GM10248 (cell line): Measurements from ENCODE around the gene ANKRD65.

ENCODE experiments used
- CTCF ChIA-PET: fragments of 300-600 bp; sonication (Branson Sonifier 250); formaldehyde crosslinking; extraction: SDS; loops from one replicate; lab custom pipeline; 2021; ENCODE audit warnings: antibody characterized with exemption; lab: Yijun Ruan, JAX
- POLR2A ChIA-PET: fragments of 350-650 bp; sonication (Branson Sonifier 250); formaldehyde crosslinking; extraction: SDS; loops from one replicate; lab custom pipeline; 2020; ENCODE audit warnings: antibody characterized with exemption; lab: Yijun Ruan, JAX
- DNase-seq: peaks from one replicate; pipeline ENCODE4 v3.0.0; 2012; ENCODE audit errors: extremely low spot score
- TF ChIP-seq, protein P1 (sequence below): IDR thresholded peaks from 2 replicates; pipeline ENCODE4 v1.5.1; 2012; ENCODE audit warnings: mild to moderate bottlenecking, low read depth; ENCODE audit errors: extremely low read depth, missing control alignments, control extremely low read depth

ANKRD65 gene

DNA sequence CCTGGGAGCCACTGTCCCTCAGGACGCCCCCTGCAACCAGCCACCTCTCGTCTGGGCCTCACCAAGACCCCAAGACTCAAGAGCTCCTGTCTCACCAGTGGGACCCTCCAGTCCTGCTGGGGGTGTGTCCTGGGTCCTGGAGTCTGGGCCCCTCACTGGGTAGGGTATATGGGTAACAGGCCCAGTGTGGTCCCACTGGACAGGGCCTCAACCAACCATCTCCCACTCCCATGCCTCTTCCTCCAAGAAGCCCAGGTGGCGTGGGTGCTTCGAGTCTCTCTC is 13.7 kb upstream of the ANKRD65 start:
- TF ChIP-seq, protein P1, sequence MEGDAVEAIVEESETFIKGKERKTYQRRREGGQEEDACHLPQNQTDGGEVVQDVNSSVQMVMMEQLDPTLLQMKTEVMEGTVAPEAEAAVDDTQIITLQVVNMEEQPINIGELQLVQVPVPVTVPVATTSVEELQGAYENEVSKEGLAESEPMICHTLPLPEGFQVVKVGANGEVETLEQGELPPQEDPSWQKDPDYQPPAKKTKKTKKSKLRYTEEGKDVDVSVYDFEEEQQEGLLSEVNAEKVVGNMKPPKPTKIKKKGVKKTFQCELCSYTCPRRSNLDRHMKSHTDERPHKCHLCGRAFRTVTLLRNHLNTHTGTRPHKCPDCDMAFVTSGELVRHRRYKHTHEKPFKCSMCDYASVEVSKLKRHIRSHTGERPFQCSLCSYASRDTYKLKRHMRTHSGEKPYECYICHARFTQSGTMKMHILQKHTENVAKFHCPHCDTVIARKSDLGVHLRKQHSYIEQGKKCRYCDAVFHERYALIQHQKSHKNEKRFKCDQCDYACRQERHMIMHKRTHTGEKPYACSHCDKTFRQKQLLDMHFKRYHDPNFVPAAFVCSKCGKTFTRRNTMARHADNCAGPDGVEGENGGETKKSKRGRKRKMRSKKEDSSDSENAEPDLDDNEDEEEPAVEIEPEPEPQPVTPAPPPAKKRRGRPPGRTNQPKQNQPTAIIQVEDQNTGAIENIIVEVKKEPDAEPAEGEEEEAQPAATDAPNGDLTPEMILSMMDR, result no peak
- POLR2A ChIA-PET, result no interaction called here
- DNase-seq, result peak; percentile 25
- CTCF ChIA-PET, result interaction anchor here (1.1 to 1.5 kb wide), 2 partner anchors 36 to 63 kb away, joined by 3 to 4 read pairs; partner anchors contain the start of gene CCNL2

DNA sequence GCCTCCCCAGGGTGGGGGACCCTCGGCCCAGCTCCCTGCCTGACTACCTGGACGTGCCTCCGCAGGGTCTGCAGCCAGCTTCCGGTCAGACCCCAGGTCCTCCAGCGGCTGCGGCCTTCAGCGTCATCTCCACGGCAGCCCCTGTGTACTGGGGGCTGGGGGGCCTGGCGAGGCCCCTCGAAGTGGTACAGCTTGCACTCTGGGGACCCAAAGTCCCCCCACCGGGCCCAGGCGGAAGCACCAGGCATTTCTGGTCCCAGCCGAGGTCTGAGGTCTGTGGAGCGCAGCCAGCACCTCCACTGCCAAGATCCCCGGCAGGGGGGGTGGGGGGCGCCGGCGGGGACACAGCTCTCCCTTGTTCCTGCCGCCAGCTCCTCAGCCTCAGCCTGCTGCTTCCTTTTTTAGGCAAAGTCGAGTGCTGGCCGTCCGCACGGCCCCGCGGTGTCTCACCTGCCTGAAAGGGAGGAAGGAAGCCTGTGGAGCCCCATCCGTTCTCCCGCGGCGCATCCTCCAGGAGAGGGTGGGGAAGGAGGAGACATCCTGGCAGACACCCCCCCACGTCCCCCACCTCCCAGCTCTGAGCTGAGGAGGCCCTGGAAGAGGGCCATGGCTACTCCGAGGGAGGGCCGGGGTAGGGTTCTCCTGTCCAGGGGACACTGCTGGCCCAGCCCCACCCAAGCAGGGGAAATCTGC is 13.2 kb upstream of the ANKRD65 start:
- ChIA-PET CTCF (interaction anchor here (1.1 to 1.5 kb wide), 2 partner anchors 35 to 63 kb away, joined by 3 to 4 read pairs; partner anchors contain the start of gene CCNL2), POLR2A (no interaction called here)
- TF ChIP-seq, protein P1, result no peak
- no peak for DNase-seq

DNA sequence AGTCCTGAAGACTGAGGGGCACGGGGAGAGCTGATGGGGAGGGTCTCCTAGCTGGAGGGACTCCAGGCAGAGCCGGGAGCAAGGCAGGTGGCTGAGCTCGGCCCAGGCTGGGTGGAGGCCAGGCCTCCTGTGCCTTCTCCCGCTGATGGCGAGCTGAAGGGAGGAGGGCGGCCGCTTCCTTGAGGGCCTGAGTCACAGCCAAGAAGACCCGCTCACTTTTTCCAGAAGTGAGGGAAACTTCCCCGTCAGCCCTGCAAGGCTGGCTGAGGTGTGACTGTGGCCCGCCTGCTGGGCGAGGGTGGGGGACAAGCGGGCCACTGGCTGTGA is 12.7 kb upstream of the ANKRD65 start:
- POLR2A ChIA-PET, result no interaction called here
- TF ChIP-seq, protein P1, result no peak

DNA sequence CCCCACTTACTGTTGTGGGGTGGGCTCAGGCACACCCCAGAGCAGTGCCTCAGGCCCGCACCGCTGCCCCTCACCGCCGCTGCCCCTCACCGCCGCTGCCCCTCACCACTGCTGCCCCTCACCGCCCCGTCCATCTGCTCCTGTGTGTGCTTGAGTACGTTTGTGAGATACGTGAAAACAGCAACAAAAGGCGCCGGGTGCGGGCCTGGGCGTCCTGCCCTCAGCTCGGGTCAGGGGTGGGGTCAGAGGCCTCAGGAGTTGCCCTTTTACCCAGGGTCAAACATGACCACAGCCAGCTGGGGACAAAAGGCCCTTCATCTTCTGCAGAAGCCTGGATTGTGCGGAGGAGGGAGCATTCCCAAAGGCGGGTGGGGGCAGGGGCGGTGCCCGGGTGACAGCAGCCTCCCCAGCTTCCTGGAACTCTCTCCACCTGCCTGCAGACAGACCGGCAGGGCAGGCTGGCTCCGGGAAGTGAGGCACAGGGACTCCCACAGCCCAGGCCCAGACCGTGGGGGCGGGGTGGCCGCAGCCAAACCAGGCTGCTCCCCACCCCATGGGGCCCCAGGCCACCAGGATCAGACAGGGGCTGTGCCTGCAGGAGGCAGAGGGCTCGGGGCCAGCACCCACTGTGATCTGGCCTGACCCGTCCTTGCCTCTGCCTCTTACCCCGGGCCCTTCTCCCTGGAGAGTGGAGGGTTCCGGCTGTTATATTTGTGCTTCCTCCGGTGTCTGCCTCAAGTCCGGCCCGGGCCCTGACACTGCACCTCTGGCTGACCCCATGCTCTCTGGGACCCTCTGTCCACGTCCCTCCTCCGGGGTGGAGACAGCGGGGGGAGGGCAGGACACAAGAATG is 12.1 kb upstream of the ANKRD65 start:
- peak; percentile 25 for DNase-seq
- POLR2A ChIA-PET, result no interaction called here
- CTCF ChIA-PET, result no interaction called here
- TF ChIP-seq, protein P1, result no peak

More for the DNA sequence above, 12.7 kb upstream of the ANKRD65 start:
- DNase-seq, result peak; percentile 23
- CTCF ChIA-PET, result interaction anchor here (1.1 to 1.5 kb wide), 2 partner anchors 35 to 62 kb away, joined by 3 to 4 read pairs; partner anchors contain the start of gene CCNL2

DNA sequence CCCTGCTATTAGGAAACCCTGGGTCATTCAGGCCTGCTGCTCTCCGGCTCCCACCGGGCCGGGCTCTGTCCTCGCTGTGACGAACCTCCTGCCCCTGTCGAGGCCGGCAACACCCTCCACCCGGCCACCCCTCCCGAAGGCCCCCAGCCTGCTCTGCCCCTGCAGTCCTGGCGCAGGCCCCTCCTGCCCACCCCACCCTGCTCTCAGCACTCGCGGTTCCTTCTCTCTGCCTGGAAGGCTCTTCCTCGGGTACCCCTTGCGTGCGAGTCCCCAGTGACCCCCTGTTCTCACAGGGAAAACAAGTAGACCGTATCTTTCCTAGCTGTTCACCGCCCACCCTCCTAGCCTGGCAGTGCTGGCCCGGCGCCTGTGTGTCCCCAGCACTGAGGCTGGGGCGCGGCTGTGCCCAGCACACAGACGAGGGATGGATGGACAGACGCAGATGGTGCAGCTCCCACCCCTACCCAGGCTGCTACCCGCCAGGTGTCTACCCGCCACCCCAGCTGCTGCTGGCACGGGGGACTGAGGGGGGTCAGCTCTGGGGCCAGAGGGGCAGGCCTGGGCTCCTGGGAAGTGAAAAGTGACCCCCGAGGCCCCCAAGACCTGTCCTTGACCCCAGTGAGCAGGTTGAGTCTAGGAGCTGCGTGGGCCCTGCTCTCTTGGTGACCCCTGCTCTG is 11.3 kb upstream of the ANKRD65 start:
- no peak for DNase-seq
- TF ChIP-seq, protein P1, result no peak
- CTCF ChIA-PET, result no interaction called here
- POLR2A ChIA-PET, result no interaction called here

DNA sequence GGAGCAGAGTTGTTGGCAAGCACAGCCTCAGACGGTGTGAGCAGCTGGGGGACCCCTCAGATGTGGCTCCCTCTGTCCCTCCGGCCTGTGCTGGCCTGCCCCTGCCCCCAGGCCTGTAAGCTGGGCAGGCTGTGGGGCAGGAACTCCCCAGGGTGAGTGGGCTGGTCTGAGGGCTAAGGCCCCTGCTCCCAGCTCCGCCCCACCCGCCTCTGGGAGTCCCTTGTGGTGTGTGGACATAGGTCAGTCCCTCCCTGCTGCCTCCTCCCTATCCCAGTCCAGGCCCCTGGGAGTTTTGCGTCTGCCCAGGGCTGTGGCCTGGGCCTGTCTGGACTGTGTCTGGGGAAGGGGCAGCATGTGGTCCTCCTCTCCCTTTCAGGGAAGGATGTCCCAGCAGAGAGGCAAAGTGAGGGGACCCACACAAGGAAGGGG is 10.8 kb upstream of the ANKRD65 start:
- ChIA-PET CTCF (no interaction called here), POLR2A (no interaction called here)
- no peak for DNase-seq
- TF ChIP-seq, protein P1, result no peak
